Activated CD4-positive, CD25-positive, alpha-beta regulatory T cell (primary cell): Measurements from ENCODE around the gene GPC6.

Experiments used
- DNase-seq, 4 experiments: peaks; one replicate each; lab custom pipeline; 2025; lab: John Stamatoyannopoulos, UW

Gene GPC6

DNA sequence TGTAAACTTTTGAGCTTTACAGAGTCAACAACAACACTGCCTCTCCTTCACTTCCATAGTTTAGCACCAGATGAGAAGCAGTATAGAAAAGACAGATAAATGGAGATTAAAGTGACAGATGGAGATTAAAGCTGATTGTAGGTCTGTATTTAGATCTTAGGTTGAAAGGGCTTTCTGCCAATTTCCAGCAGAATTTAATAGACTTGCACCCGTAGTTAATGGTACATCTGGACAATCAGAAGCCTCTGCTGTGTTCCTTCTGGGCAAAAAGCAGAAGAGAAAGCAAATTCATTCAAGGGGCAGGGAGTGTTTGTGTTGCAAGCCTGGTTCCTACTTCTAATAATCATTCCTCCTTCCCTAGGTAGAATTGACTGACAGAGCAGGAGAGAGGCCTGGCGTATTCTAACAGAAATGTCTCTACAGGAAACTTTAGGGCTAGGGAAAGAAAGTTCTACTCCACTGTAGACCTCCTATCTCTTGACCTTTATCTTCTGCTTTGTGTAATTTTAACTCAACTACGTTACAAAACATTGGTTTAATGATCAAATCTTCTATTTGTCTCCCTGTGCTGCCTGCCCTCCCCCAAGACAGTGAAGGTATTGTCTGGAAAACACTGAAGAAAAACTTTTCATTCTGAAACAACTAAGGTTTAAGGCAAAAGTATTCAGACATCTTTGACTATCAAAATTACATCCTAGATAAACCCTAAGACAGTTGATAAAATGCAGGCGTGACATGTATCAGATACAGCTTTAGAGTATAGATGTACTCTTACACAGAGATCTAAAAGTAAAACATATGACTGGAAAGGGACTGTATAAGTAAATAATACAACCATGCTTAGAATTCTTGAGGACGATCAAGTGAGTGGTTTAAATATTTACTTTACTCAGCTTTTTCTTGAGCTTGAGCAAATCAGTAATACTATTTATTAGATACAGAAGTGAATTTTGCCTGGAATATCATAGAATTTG lies 44.4 kb downstream of the GPC6 start:
- no peak for DNase-seq

DNA sequence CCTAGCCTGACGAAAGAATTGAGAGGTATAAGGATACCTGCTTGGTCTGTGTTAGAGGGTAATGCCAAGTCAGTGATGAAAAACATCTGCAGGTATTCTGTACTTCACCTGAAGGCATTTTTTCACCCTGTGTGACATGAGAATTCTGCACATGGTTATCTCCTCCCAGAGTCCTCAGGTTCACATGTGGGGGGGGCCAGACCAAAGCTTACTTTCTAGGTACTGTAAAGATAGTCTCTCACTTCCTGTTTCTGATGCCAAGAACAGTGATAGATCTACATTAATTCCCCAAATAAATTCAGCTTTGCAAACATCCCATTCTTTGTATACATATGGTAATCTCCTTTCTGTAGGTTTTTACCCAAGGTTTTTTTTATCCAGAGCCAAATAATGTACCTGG lies 53.4 kb downstream of the GPC6 start:
- DNase-seq = no peak

DNA sequence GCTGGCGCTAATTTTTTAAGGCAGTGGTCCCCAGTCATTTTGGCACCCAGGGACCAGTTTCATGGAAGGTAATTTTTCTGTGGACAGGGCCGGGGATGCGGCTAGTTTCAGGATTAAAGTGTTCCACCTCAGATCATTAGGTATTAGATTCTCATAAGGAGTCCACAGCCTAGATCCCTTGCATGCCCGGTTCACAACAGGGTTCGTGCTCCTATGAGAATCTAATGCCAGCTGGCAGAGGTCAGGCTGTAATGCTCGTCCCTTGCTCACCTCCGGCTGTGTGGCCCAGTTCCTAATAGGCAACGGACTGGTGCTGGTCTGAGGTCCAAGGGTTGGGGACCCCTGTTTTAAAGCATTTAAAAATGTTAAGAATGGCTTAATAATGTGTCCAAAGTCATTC lies 54.1 kb downstream of the GPC6 start:
- DNase-seq = no peak

DNA sequence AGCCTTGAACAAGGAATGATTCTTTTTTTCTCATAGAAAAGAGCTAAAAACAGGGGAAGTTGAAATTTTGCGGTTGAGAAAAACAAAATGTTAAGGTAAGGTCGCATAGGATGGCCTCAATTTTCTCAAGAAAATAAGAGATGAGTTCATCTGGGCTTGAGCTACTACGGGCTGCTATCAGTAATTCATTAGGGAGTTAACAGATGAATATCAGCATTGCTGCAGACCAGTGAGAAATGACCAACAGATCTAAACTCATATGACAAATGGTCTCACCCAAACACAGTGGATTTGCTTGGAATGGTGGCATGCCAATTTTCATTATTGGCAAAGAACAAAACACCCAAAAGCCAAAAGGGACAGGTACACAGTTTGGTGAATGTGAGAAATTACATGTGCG lies 56.6 kb downstream of the GPC6 start:
- DNase-seq = no peak

DNA sequence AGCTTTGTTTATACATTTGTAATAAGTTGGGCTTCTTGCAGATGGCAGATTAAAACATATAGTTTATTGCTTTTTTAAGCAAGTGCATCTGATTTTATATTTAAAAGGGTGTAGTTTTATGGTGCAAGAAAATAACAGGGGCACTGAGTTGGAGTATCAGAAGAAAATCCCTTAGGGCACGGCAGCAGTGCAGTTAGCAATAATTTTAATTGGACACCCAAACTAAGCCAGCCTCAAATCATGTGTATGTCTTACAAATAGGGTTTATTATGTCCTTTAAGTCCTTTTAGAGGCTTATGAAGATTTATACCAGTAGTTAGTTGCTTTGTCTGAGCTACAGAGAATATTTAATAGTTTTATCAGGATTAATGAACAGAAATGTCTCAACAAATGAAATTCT lies 57.5 kb downstream of the GPC6 start:
- DNase-seq = no peak

DNA sequence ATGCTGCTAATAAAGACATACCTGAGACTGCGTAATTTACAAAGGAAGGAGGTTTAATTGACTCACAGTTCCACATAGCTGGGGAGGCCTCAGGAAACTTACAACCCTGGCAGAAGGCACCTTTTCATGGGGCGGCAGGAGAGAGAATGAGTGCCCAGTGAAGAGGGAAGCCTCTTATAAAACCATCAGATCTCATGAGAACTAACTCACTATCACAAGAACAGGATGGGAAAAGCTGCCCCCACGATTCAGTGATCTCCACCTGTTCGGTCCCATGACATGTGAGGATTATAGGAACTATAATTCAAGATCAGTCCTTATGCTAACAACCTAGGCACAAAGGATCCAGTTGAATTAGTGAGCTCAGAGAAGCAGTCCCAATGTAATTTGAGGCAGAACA lies 59.4 kb downstream of the GPC6 start:
- DNase-seq = no peak

DNA sequence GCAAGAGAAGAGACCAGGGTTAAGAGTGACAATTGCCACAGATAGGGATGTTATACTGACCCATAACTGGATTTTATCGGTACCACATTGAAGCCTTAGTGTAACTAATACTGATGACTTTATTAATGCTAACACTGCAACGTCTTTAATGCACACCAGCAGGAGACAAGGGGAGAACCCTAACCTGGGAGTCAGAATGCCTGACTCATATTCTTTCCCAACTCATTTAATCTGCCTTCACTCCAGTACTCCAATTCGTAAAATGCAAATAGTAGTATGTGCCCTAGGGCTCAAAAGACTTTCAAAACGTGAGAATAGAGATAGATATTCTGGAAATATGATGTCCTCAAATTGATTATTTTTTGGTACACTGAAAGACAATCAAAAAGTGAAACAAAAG lies 62.4 kb downstream of the GPC6 start:
- DNase-seq = no peak

DNA sequence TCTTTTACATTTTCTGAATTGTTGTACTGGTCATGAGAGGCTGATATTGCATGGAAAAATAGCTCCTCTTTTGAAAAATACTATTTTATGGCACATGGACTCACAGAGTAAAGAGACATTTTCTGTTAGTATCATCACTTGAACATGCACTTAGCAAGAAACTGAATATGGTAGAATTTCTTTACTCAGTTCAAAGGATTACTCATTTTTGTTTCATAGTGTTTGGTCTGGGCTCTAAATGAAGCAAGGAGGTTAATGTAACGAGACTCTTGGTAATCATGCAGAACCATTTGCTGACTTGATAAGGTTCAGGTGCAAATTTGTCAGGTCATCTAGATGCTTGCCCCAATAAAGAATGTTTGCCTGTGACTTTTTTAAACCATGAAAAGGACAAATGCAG lies 63.2 kb downstream of the GPC6 start:
- no peak for DNase-seq

DNA sequence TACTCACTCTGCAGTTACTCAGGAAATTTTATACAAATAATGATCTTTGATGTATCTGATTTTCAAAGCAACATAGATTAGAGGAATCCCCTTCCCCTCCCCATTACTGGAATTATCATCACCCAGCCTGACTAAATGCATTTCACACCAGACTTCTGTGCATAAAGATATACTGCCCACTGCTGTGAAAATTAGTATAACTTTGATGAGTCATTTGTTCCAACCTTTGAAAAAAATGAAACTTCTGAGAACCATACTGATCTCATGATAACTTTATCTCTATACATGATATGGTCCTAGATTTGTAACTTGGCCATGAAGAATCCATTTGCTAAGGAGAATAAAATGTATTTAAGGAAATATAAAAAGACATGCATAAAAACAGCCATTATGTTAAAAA lies 63.9 kb downstream of the GPC6 start:
- DNase-seq = no peak

DNA sequence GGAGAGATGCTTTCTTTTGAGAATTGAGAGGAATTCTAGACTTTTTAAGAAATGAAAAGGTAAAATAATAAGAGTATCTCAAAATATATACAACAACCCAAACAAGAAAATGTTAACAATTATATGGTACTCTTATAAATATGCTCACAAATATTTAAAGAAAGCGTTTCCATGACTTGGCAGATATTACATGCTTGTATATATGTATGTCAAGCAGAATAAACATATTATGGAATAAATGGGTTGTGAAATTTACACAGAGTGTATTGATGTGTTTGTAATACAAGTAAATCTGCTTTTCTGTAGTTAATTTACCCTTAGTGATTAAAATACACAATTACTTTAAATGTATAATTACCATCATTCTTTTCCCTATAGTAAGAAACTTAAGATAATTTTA lies 65.8 kb downstream of the GPC6 start:
- no peak for DNase-seq

DNA sequence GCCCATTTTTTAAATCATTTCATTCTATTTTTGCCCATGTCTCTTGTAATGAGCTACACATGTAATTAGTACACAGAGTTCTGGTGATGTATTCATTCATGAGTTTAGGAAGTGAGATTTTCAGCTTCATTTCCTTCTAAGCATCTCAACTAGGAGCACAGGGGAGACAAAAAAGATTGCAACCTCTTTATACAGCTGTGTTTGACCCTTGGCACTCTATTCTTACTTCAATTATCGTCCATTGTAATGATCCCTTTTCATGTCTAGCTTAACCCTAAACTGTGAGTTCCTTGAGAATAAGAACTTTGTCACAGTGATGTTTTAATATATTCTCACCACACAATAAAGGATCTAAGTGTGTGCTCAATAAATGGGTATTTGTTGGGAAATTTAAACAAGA lies 67.1 kb downstream of the GPC6 start:
- no peak for DNase-seq

DNA sequence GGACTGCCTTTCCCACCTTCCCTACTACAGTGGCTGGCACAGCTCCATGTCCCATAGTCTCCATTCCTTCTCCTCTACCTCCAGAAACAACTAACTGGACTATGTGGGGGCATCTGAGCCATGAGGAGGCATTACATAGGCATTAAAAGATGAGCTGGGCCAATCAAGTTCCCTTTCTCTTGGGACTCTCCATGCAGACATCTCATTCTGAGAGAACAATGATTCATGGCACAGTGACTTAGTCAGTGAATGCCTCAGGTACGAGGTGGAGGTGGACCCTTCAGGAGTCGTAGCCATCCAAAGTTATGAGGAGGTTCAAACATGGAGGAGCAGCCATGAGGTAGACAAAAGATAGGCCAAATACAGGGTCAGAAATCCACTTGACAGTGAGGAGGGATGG lies 70.0 kb downstream of the GPC6 start:
- DNase-seq = no peak

DNA sequence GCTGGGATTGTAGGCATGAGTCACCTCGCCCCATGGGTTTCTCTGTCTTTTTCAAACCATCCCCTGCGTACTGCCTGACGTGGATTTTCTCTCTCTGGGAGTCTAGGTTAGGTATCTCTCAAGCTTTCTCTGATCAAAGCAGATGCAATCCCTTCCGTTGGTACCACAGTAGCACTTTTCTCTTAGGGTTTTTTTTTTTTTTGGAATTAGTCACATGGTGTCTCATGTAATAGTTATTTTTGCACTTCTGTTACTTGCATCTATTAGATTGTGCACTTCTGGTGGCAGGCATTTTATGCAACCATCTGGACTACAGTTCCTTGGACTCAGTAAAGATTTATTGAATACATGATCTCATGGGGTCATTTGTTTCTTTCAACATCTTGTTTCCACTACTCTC lies 72.1 kb downstream of the GPC6 start:
- DNase-seq = no peak

DNA sequence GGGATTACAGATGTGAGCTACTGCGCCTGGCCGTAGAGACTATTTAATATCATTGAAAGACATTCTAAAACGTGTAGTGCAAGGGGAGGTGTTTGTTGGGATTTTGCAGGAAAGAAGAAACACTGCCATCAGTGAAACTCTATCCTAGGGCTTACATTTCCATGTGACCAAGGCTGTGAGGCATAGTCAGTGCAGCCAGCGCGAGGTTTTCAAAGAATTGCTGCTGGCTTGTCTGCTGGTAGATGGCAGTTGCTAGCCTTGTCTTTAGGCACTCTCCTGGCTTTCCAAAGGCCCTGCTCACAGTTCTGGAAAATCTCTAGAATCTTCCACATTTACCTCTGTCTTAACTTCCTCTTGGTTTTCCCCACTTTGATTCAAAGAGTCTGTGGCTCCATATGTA lies 77.5 kb downstream of the GPC6 start:
- DNase-seq = no peak

DNA sequence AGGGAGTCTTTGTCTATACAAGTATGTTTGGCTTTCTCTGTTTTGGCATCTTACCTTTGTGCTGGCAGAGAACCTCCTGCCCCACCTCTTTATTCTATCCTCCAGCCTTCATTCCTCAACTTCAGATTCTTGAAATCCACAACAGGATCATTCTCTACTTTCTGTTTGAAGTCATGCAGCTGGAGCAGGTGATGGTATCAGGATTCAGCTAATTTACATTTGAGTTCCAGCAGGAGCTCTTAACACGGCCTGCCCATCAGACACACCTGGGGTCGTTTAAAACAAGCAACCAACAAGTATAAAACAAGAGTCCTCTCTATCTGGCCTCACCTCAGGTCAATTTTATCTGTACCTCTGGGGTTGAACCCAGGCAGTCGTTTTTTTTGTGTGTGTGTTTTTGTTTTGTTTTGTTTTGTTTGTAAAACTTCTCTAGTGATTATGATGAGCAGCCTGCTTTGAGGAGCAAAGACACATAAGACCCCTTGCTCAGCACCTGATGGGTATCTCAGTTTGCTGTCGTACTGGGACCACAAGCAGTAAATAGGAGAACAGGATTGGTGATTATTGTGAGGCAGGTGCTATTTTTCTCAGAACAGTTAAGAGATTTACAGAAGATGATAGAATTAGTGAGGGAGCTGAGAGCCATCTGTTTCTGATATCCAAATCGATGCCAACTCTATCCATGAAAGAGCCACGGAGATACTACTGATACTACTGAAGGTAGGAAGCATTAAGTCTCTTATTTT lies 78.4 kb downstream of the GPC6 start:
- DNase-seq = no peak

DNA sequence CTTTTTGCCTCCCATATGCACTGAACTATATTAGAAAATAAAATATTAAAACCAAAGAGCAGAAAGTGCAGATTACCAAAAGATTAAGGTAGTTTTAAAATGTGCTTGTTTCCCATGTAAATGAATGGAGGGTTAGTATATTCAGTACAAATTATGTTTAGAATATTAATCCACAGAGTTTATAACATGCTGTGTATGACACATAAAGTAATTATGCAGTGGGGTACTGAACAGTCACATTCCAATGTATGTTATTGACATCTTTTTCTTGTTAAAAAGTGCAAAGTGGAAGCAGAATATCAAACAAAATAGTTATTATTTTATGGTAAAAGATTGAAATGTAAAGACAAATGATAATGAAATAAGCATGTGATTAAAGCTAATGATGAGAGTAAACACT lies 79.3 kb downstream of the GPC6 start:
- DNase-seq = no peak

DNA sequence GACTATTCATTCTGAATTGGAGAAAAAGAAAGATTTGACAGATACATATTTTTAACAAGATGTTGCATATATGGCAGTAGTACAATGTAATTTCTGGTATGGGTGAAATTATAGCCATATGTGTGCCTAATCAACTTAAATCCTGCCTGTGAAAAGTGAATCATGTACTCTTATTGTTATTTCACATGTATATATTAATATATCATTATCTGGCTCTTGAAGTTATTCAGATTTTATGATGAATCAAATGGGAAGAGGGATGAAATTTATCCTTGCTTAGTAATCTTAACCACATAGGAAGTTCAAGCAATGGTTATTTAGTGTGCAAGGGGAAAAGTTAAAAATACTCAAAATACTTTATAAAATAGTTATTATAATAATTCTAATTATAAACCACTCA lies 80.5 kb downstream of the GPC6 start:
- DNase-seq = no peak

DNA sequence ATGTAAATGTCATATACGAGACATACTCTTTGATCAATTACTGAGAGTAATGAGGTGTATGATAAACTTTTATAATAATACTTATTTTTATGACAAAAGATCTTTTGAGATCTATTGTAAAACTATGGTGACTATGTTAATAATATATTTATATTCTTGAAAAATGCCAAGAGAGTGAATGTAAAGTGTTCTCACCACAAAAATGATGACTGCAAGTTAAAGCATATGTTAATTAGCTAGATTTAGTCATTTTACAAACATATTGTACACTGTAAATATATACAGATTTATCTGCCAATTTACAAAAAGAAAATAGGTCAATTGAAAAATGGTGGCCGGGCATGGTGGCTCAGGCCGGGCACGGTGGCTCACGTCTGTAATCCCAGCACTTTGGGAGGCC lies 81.0 kb downstream of the GPC6 start:
- DNase-seq = no peak

DNA sequence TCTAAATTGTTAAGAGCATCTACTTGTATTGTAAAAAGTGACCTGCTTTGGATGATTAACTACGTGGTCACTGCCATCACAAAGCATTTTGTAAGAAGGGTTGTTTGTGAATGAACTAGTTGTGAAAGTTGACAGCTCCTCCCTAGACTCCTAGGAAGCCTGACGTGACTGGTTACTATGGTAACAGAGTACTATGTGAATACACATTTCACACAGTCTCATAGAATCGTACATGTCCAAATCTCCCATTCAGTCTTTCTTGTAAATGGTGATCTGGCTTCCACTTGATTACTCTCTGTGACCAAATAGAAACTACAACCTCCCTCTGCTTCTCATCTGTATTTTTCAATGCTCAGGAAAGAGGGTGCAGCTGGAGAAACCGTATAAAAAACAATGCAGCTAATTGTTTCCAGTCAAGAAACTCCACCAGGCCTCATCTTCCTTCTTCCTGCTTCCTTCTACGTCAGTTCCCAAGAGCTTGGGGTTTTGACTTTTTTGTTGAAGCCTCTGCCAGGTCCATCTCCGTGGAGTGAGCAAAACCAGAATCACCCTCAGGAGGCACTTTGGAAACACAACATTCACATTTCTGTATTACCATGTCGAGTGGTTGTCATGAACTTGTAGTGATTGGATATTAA lies 83.4 kb downstream of the GPC6 start:
- no peak for DNase-seq

DNA sequence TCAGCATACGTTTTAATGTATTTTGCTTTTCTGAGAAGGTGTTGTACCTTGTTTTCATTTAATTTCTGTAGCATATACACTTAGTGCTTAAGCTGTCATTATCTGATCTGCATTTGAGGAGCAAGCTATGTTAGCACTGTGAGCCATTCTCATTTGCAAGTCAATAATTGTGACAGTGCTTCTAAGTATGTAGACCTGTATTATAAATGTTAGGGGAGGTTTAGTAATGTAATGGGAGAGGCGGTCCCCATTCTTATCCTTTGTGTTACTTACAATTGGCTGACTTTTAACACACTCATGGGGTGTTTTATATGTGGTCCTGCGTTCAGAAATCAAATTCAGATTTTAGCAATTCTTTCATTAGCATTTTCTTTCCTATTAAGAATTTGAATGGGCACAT lies 90.2 kb downstream of the GPC6 start:
- DNase-seq = no peak

DNA sequence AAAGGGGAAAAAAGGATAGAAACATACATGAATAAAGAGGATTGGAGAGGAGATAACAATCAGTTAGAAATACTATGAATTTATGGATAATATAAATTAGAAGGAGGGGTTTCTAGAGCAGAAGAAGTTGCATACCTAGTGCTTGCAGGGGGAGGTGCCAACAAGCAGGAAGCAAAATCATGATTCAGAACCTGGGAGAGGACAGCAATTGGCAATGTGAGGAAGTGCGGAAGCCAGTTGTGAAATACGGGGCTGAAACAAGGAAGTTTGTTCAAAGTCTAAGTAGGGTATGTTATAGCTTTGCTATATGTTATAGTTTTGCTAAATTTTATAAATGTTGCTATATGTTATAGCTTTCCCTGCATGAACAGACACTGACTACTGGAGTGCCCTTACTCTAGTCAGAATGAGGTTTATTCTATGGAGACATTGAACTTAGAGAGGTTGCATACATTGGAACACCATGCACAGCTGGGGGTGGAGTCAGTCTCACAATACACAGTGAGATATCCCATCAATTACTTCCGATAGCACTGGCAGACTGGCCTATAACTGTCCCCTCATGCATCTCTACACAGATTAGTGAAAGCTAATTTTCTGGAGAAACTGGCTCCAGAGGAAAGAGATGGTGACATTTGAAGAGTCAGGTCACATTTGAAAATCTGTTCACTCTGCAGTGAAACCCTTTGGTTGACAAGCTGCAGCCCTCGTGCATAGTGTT lies 92.1 kb downstream of the GPC6 start:
- no peak for DNase-seq

DNA sequence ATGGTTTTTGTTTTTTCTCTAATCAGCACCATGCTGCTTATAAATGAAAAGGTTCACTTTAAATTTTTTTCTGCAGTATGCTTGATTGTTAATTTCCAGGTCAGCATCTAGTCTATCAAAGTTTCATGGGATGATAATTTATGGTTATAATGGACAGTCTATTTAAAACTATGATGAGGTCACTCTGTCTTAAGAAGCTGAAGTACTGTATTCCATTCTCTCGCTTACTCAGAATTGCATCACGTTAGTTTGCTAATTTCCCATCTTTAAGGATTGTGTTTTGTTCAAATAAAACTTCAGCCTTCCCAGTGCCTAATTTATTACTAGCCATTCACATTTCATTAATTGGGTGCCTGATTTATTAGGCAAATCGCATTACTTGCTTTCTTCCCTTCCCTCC lies 94.3 kb downstream of the GPC6 start:
- DNase-seq = no peak
